ENCODE data around the gene FTO.

Gene FTO

DNA sequence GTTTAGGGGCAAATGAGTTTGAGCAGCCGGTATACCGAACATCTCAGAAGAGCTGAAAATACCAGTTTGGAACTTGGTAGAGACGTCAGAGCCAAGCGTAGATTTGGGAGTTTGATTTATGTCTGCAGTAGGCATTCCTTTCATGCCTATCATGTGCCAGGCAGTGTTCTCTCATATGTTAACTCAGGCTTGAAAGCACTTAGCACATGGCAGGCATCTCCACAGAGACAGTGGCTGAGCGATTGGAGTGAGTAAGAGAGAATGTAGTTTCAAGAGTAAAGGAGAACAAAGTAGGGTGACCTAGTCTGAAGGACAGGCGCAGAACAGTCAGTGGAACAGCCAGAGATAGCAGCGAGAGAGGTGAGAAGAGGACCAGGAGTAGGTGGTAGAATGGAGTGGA, 207.0 kb downstream of the FTO start:
- TF ChIP-seq, protein P1, sequence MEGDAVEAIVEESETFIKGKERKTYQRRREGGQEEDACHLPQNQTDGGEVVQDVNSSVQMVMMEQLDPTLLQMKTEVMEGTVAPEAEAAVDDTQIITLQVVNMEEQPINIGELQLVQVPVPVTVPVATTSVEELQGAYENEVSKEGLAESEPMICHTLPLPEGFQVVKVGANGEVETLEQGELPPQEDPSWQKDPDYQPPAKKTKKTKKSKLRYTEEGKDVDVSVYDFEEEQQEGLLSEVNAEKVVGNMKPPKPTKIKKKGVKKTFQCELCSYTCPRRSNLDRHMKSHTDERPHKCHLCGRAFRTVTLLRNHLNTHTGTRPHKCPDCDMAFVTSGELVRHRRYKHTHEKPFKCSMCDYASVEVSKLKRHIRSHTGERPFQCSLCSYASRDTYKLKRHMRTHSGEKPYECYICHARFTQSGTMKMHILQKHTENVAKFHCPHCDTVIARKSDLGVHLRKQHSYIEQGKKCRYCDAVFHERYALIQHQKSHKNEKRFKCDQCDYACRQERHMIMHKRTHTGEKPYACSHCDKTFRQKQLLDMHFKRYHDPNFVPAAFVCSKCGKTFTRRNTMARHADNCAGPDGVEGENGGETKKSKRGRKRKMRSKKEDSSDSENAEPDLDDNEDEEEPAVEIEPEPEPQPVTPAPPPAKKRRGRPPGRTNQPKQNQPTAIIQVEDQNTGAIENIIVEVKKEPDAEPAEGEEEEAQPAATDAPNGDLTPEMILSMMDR (conservative IDR thresholded peaks at IDR 0.05; ENCODE audit: low read depth, low read length) = no peak
- DNase-seq (ENCODE audit: low read depth) = no peak
- no peak overlapping the region for H3K4me3 ChIP-seq (ENCODE audit: low read depth, low read length)

DNA sequence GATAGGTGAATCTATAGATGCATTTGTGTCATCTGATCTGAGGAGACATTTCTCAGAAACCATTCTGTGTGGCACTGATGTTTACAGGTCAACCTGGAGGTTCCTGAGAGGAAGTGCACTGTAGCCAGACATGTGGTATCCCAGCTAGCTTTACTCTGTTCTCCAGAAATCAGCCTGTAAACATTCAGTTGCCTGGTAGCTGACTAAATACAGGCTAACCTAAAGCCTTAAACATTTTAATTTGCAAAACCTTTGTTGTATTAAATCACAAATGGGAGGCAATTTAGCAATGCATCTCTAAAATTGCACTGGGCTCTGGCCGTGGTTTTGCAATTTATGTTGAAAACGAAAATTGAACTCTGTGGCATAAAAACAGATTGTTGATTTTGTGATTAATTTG, 207.6 kb downstream of the FTO start:
- H3K4me3 ChIP-seq (ENCODE audit: low read depth, low read length) = no peak overlapping the region
- TF ChIP-seq, protein P1 (conservative IDR thresholded peaks at IDR 0.05; ENCODE audit: low read depth, low read length) = no peak
- peak; percentile 67 for DNase-seq (ENCODE audit: low read depth)

DNA sequence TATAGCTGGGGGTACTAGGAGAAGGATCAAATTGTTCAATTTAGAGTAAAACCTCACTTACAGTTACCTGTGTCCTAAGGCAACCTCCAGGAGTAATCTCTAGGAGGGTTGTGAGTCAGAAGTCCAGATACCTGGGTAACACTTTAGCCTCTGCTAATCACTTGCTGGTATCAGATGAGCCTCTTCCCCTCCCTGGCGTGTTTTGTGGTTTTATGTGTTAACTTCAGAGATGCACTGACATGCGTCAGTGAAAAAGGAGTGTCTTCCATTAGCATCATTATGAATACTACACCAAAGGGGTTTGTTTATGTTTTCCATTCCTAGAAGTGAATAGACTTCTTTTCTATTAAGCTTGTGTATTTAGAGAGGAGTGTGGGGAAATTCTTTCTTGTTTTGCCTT, 208.2 kb downstream of the FTO start:
- TF ChIP-seq, protein P1 (conservative IDR thresholded peaks at IDR 0.05; ENCODE audit: low read depth, low read length) = no peak
- no peak overlapping the region for H3K4me3 ChIP-seq (ENCODE audit: low read depth, low read length)
- DNase-seq (ENCODE audit: low read depth) = no peak

DNA sequence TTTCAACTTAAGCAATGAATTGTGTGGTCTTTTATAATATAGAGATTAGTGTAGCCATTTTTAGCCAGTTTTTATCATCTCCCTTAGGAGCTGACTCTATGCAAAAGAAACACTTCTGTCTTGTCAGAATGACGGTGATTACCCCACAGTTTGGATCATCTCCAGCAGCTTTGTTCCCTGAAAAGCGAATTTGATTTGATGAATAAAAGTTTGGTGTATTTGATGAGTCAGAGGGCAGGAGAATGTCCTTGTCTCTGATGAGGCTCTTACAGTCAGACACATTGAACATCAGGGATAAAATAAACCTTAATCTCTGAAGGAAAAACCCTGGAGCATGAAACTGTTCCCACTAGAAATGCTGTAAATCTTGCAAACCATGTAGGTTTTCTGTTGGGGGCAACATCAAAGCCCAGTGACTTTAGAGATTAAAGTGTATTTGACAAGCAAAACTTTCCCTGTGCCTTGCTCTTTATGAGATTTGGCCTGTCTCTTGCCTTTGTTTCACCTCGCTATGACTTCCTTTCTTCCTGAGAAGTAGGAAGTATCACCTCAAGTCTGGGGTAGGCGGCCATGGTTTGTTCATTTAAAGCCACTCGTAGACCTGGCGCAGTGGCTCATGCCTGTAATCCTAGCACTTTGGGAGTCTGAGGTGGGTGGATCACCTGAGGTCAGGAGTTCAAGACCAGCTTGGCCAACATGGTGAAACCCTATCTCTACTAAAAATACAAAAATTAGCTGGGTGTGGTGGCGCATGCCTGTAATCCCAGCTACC, 209.3 kb downstream of the FTO start:
- TF ChIP-seq, protein P1 (conservative IDR thresholded peaks at IDR 0.05; ENCODE audit: low read depth, low read length) = no peak
- peak; percentile 93 for DNase-seq (ENCODE audit: low read depth)

DNA sequence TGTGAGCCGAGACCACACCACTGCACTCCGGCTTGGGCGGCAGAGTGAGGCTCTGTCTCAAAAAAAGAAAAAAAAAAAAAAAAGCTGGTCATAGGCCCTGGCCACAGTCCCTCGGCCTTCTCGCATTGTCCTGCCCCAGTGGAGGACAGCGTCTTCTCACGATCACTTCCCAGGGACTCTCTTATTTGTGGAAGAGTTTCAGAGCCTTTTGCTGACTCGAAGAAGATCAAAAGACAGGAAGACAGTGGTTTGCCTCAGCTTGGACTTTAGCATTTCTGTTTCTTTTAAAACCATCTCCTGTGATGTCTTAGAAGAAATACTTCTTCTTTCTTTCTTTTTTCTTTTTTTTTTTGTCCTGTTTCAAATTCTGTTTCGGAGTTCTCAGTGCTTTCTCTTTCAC, 210.0 kb downstream of the FTO start:
- DNase-seq (ENCODE audit: low read depth) = no peak
- H3K4me3 ChIP-seq (ENCODE audit: low read depth, low read length) = no peak overlapping the region
- TF ChIP-seq, protein P1 (conservative IDR thresholded peaks at IDR 0.05; ENCODE audit: low read depth, low read length) = no peak

More for the DNA sequence above, 209.3 kb downstream of the FTO start:
- no peak overlapping the region for H3K4me3 ChIP-seq (ENCODE audit: low read depth, low read length)

DNA sequence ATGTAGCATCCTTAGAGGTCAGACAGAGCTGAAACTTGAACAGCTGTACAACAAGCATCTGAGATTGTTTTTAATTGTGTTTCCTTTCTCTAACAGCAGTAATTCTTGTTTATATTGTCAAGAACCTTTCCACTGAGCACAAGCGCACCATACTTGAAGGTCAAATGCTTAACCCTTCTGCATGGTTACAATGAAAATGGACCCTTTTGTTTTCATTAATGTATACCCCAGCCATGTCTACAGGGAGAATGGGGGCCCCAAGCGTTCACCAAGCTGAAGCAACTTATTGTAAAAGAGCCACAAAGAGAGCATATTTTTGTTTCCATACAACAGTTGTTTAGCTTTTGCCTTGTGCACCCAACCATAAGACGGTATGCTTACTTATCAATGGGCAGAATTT, 210.8 kb downstream of the FTO start:
- TF ChIP-seq, protein P1 (conservative IDR thresholded peaks at IDR 0.05; ENCODE audit: low read depth, low read length) = no peak
- no peak overlapping the region for H3K4me3 ChIP-seq (ENCODE audit: low read depth, low read length)
- no peak for DNase-seq (ENCODE audit: low read depth)
